ENCODE data around the gene IL11.

- TF ChIP-seq EZH2 (IDR thresholded peaks at IDR 0.05; ENCODE audit: insufficient read depth, low read length) (no peak), CTCF (IDR thresholded peaks at IDR 0.05; ENCODE audit: insufficient read depth, low read depth, low read length) (no peak)
Observed at GRCh38 chr19:55376241-55376933, 6.1 kb upstream of the IL11 start, which contains the start of gene TMEM190.
